H1 (cell line): Measurements from ENCODE around the gene THEM5. TPM values are rescaled to one million over a fixed set of nuclear protein-coding genes. Genes with fewer than 3 reads are reported as not detected.

Experiments
- CTCF ChIA-PET: fragments of 300-600 bp; sonication (Branson Sonifier 250); formaldehyde crosslinking; loops from one replicate; lab custom pipeline; 2021; ENCODE audit not compliant: partially characterized antibody; lab: Charles Lee
- POLR2A ChIA-PET: fragments of 300-600 bp; sonication (Branson Sonifier 250); formaldehyde crosslinking; loops from one replicate; lab custom pipeline; 2021; ENCODE audit warnings: inconsistent platforms; ENCODE audit not compliant: partially characterized antibody; lab: Charles Lee
- DNase-seq, 2 experiments: peaks; one replicate each; pipeline versions ENCODE4 v3.0.0 to v3.0.0-alpha.2; 2010 to 2022; ENCODE audit warnings: low spot score in 2 of 2, low read depth in 1 of 2, mixed read lengths in 1 of 2
- FAIRE-seq: peaks from 2 replicates; lab custom pipeline; 2011; peaks lifted over from hg19 to GRCh38; lab: Jason Lieb, UNC
- H2AFZ ChIP-seq: 2 replicates; pipeline ENCODE4 v1.8.1; 2012; ENCODE audit warnings: low read length, inconsistent platforms
- H2AK5ac ChIP-seq: 2 replicates; pipeline ENCODE4 v1.6.1; 2013; ENCODE audit warnings: low read depth, low read length
- H2BK120ac ChIP-seq: replicated peaks from 2 replicates; pipeline ENCODE3; 2013; ENCODE audit warnings: low read depth, low read length, inconsistent platforms
- H2BK12ac ChIP-seq: 2 replicates; pipeline ENCODE4 v1.6.1; 2013; ENCODE audit warnings: low read depth, low read length
- H2BK15ac ChIP-seq: 2 replicates; pipeline ENCODE4 v1.6.1; 2013; ENCODE audit warnings: low read length
- H2BK20ac ChIP-seq: 2 replicates; pipeline ENCODE4 v1.6.1; 2013; ENCODE audit warnings: low read length
- H2BK5ac ChIP-seq: 2 replicates; pipeline ENCODE4 v1.6.1; 2013; ENCODE audit warnings: low read depth, low read length
- H3K14ac ChIP-seq: 2 replicates; pipeline ENCODE4 v1.6.1; 2013; ENCODE audit warnings: inconsistent platforms; ENCODE audit not compliant: insufficient read length
- H3K18ac ChIP-seq: 2 replicates; pipeline ENCODE4 v1.6.1; 2013; ENCODE audit warnings: low read length; ENCODE audit errors: extremely low read depth
- H3K23ac ChIP-seq: 2 replicates; pipeline ENCODE4 v1.6.1; 2013; ENCODE audit warnings: inconsistent platforms; ENCODE audit not compliant: insufficient read length
- H3K23me2 ChIP-seq: 2 replicates; pipeline ENCODE4 v1.6.1; 2013; ENCODE audit warnings: low read depth, low read length
- H3K27ac ChIP-seq: 2 replicates; pipeline ENCODE4 v1.6.1; 2011; ENCODE audit warnings: low read depth, low read length, inconsistent platforms
- H3K27me3 ChIP-seq, 4 experiments: replicated peaks in 1 of 4; 1 replicate in 1 of 4; 2 replicates in 3 of 4; pipeline versions ENCODE4 v1.6.1 to v1.8.1; 2011 to 2013; ENCODE audit warnings: low read length in 3 of 4, mild to moderate bottlenecking in 3 of 4, inconsistent platforms in 2 of 4, mixed read lengths in 2 of 4, moderate library complexity in 1 of 4; ENCODE audit not compliant: control insufficient read depth in 3 of 4, insufficient read depth in 3 of 4; ENCODE audit errors: extremely low read depth in 1 of 4
- H3K36me3 ChIP-seq, 4 experiments: 2 replicates each; pipeline versions ENCODE4 v1.6.1 to v1.8.1; 2011 to 2013; ENCODE audit warnings: mild to moderate bottlenecking in 4 of 4, low read length in 3 of 4, moderate library complexity in 2 of 4, control low read depth in 1 of 4, inconsistent platforms in 1 of 4; ENCODE audit not compliant: insufficient read depth in 4 of 4, control insufficient read depth in 2 of 4
- H3K4ac ChIP-seq: replicated peaks from 2 replicates; pipeline ENCODE3; 2013; ENCODE audit warnings: low read length, low read depth, mixed read lengths, inconsistent platforms; ENCODE audit not compliant: insufficient read length
- H3K4me1 ChIP-seq, 4 experiments: replicated peaks in 1 of 4; 1 replicate in 1 of 4; 2 replicates in 3 of 4; pipeline versions ENCODE4 v1.6.1 to v1.8.1; 2011 to 2013; ENCODE audit warnings: low read length in 3 of 4, inconsistent platforms in 2 of 4, mixed read lengths in 1 of 4; ENCODE audit not compliant: insufficient read depth in 4 of 4, control insufficient read depth in 3 of 4
- H3K4me2 ChIP-seq, 2 experiments: 2 replicates each; pipeline versions ENCODE4 v1.6.1 to v1.8.1; 2011 to 2013; ENCODE audit warnings: low read depth in 2 of 2, low read length in 2 of 2, control low read depth in 1 of 2, inconsistent platforms in 1 of 2, mild to moderate bottlenecking in 1 of 2; ENCODE audit not compliant: insufficient read depth in 1 of 2
- H3K4me3 ChIP-seq, 4 experiments: fragments of 200-600, 300-600 bp in 1 of 4; sonication (generic), shearing (Covaris generic), sonication (Bioruptor Twin) in 1 of 4; 2 replicates each; pipeline versions ENCODE4 v1.5.1 to v1.8.1; 2011 to 2016; ENCODE audit warnings: low read length in 4 of 4, low read depth in 3 of 4, control low read depth in 2 of 4, inconsistent platforms in 2 of 4, mild to moderate bottlenecking in 2 of 4, mixed read lengths in 1 of 4, moderate library complexity in 1 of 4; ENCODE audit not compliant: insufficient read depth in 2 of 4; ENCODE audit errors: extremely low read depth in 1 of 4
- H3K56ac ChIP-seq: replicated peaks from 2 replicates; pipeline ENCODE3; 2013; ENCODE audit warnings: low read depth, mild to moderate bottlenecking, mixed read lengths, low read length, inconsistent platforms; ENCODE audit not compliant: insufficient read length
- H3K79me1 ChIP-seq: 2 replicates; pipeline ENCODE4 v1.6.1; 2013; ENCODE audit warnings: low read depth, low read length, control low read depth
- H3K79me2 ChIP-seq, 2 experiments: 2 replicates each; pipeline versions ENCODE4 v1.6.1 to v1.8.1; 2012 to 2013; ENCODE audit warnings: low read length in 2 of 2, mild to moderate bottlenecking in 2 of 2, inconsistent platforms in 1 of 2; ENCODE audit not compliant: insufficient read depth in 2 of 2, control insufficient read depth in 1 of 2
- H3K9ac ChIP-seq, 4 experiments: replicated peaks in 1 of 4; 1 replicate in 1 of 4; 2 replicates in 3 of 4; pipeline versions ENCODE4 v1.6.1 to v1.8.1; 2011 to 2013; ENCODE audit warnings: low read depth in 3 of 4, low read length in 3 of 4, control low read depth in 2 of 4, mild to moderate bottlenecking in 2 of 4, moderate library complexity in 2 of 4, inconsistent platforms in 1 of 4; ENCODE audit errors: extremely low read depth in 1 of 4
- H3K9me3 ChIP-seq, 2 experiments: 2 replicates each; pipeline versions ENCODE4 v1.6.1 to v1.8.1; 2012 to 2013; ENCODE audit warnings: mild to moderate bottlenecking in 2 of 2, moderate library complexity in 2 of 2, control low read depth in 1 of 2, inconsistent platforms in 1 of 2, low read depth in 1 of 2, low read length in 1 of 2, mixed read lengths in 1 of 2; ENCODE audit not compliant: insufficient read depth in 2 of 2
- H4K20me1 ChIP-seq, 2 experiments: replicated peaks in 1 of 2; 2 replicates each; pipeline versions ENCODE3 to v1.8.1; 2011 to 2013; ENCODE audit warnings: inconsistent platforms in 2 of 2, low read length in 2 of 2, mild to moderate bottlenecking in 1 of 2; ENCODE audit not compliant: insufficient read depth in 2 of 2, control insufficient read depth in 1 of 2
- H4K5ac ChIP-seq: 2 replicates; pipeline ENCODE4 v1.6.1; 2013; ENCODE audit warnings: low read length, low read depth, mixed read lengths, inconsistent platforms; ENCODE audit not compliant: insufficient read length
- H4K8ac ChIP-seq: 2 replicates; pipeline ENCODE4 v1.8.0; 2013; ENCODE audit warnings: mild to moderate bottlenecking, moderate library complexity, low read length, inconsistent platforms; ENCODE audit not compliant: insufficient read depth; ENCODE audit errors: extremely low read depth
- H4K91ac ChIP-seq: replicated peaks from 2 replicates; pipeline ENCODE3; 2013; ENCODE audit warnings: low read length, mixed read lengths, inconsistent platforms; ENCODE audit not compliant: insufficient read length
- BRCA1 ChIP-seq: IDR thresholded peaks from 2 replicates; pipeline ENCODE4 v1.6.1; 2012; ENCODE audit warnings: low read depth, low read length, improper control_type of control experiment
- CHD1 ChIP-seq: IDR thresholded peaks from 2 replicates; pipeline ENCODE4 v1.6.1; 2012; ENCODE audit warnings: low read depth, low read length, improper control_type of control experiment
- GTF2F1 ChIP-seq: IDR thresholded peaks from 2 replicates; pipeline ENCODE4 v1.6.1; 2012; ENCODE audit warnings: low read depth, low read length, improper control_type of control experiment, borderline replicate concordance
- MAX ChIP-seq: IDR thresholded peaks from 2 replicates; pipeline ENCODE4 v1.6.1; 2012; ENCODE audit warnings: inconsistent platforms
- NANOG ChIP-seq: IDR thresholded peaks from 2 replicates; pipeline ENCODE4 v1.6.1; 2011; ENCODE audit warnings: low read length, low read depth, mild to moderate bottlenecking, inconsistent platforms; ENCODE audit not compliant: insufficient read depth, poor library complexity, severe bottlenecking
- SIRT6 ChIP-seq: IDR thresholded peaks from one replicate; pipeline ENCODE4 v1.7.1; 2012; ENCODE audit warnings: low read length, inconsistent platforms
- WGBS, 2 experiments: shearing (Covaris generic) in 1 of 2; methylation state at CpG; one replicate each; pipeline versions ENCODE4 v1.1.6 to v1.1.7; 2013 to 2015; ENCODE audit warnings: low lambda C conversion rate in 2 of 2, mixed read lengths in 2 of 2, inconsistent platforms in 1 of 2, low coverage in 1 of 2, missing lambda C conversion rate in 1 of 2; ENCODE audit not compliant: insufficient replicate concordance in 2 of 2, insufficient coverage in 1 of 2, insufficient read length in 1 of 2; ENCODE audit errors: extremely low coverage in 1 of 2, missing lambda C conversion rate in 1 of 2; 5-methylcytosine and 5-hydroxymethylcytosine counted together
- polyA plus RNA-seq, 7 experiments: library from polyadenylated mRNA; depleted of rRNA in 3 of 7; stranded (reverse) in 5 of 7; unstranded in 2 of 7; fragments of >200 nt in 5 of 7; fragments of 200-250 nt in 2 of 7; gene quantifications; 1 replicate in 5 of 7; 2 replicates in 1 of 7; 4 replicates in 1 of 7; pipeline versions ENCODE4 v1.2.1 to v1.2.3, GENCODE V29; 2011 to 2013; ENCODE audit warnings: missing spikeins in 2 of 7, mixed read lengths in 2 of 7
- total RNA-seq: library from RNA; stranded (reverse); fragmentation: NEBNext Ultra II Directional; extraction: Animal tissue kit (Norgen Biotek cat#: 25700); gene quantifications from 2 replicates; pipeline ENCODE4 v1.2.1, GENCODE V29; 2021

The THEM5 gene
- total and polyA plus RNA-seq, 2 of the 8 experiments (the other 6 are each of a cell fraction or from before 2014, with no cell fraction given) = not detected

GRCh38 chr1:151798571-151798970 is 54.9 kb downstream of the THEM5 start:
- no peak overlapping the region for H2AK5ac ChIP-seq
- H4K5ac ChIP-seq = no peak overlapping the region
- no peak overlapping the region for H3K4ac ChIP-seq
- no peak overlapping the region for H3K14ac ChIP-seq
- no peaks in the 10 kb centered on the region for H3K79me2 ChIP-seq
- H2AFZ ChIP-seq = no peak overlapping the region
- no peak overlapping the region for H3K4me2 ChIP-seq
- DNase-seq (no peak), FAIRE-seq (no peak)
- H3K27me3 ChIP-seq = peaks cover 0 to 3% (median 1%) of the 10 kb centered on the region in 4 experiments; a peak in 1 of 7 replicates
- H3K9ac ChIP-seq = no peak overlapping the region
- no peak overlapping the region for H2BK15ac ChIP-seq
- no peak overlapping the region for H4K8ac ChIP-seq
- WGBS, 2 experiments = 83 to 100% methylated on average over 1 to 5 of the region's 5 CpGs
- H3K18ac ChIP-seq = no peak overlapping the region; the same call in 1 of the 2 replicates
- H2BK20ac ChIP-seq = no peak overlapping the region
- no peak overlapping the region for H4K91ac ChIP-seq
- TF ChIP-seq GTF2F1 (no peak), NANOG (no peak), CHD1 (no peak), SIRT6 (no peak), MAX (no peak), BRCA1 (no peak)
- H3K56ac ChIP-seq = no peak overlapping the region
- no peaks in the 10 kb centered on the region for H4K20me1 ChIP-seq
- ChIA-PET CTCF (interaction anchor here (0.6 to 2.6 kb wide), 8 partner anchors 9 to 174 kb away, joined by 3 to 12 read pairs (median 4); no protein-coding TSS in a partner anchor), POLR2A (no interaction called here)
- H3K4me3 ChIP-seq = no peak overlapping the region
- no peaks in the 10 kb centered on the region for H3K36me3 ChIP-seq
- H3K23ac ChIP-seq = no peak overlapping the region
- no peaks in the 10 kb centered on the region for H3K79me1 ChIP-seq
- H3K9me3 ChIP-seq = no peaks in the 10 kb centered on the region
- no peak overlapping the region for H3K27ac ChIP-seq
- H3K4me1 ChIP-seq = no peaks in the 10 kb centered on the region; a peak in 1 of 7 replicates
- H2BK120ac ChIP-seq = no peak overlapping the region
- H2BK12ac ChIP-seq = no peak overlapping the region
- no peak overlapping the region for H2BK5ac ChIP-seq
- no peaks in the 10 kb centered on the region for H3K23me2 ChIP-seq
